ENCODE measurements around the gene SCO2. TPM values are rescaled to one million over a fixed set of nuclear protein-coding genes. Genes with fewer than 3 reads are reported as not detected.

SCO2 gene
- total and polyA plus RNA-seq, 10 of the 15 experiments (the other 5 are each of a cell fraction or from before 2014, with no cell fraction given): 0.18 to 16.0 (median 2.4) TPM; not detected in 1

- peaks cover 12 to 13% of the 10 kb centered on the region in 2 experiments; a peak in 3 of 4 replicates for H3K36me3 ChIP-seq (ENCODE audit: control insufficient read depth in 2 of 2, insufficient read depth in 2 of 2, low read length in 1 of 2)
- TF ChIP-seq ZNF24 (IDR thresholded peaks at IDR 0.05) (no peak), TAF1 (IDR thresholded peaks at IDR 0.05; ENCODE audit: borderline replicate concordance, low read depth, low read length) (no peak), ZNF592 (IDR thresholded peaks at IDR 0.05) (no peak), POLR2AphosphoS2 (IDR thresholded peaks at IDR 0.05; ENCODE audit: low read depth, low read length) (no peak), YY1 (IDR thresholded peaks at IDR 0.05; ENCODE audit: low read depth, low read length) (no peak), TARDBP (IDR thresholded peaks at IDR 0.05; ENCODE audit: borderline replicate concordance) (no peak), TCF12 (IDR thresholded peaks at IDR 0.05; ENCODE audit: low read depth, low read length) (no peak), ASH2L (IDR thresholded peaks at IDR 0.05; ENCODE audit: borderline replicate concordance, low read depth) (no peak), SIX5 (IDR thresholded peaks at IDR 0.05; ENCODE audit: low read depth, low read length, severe bottlenecking) (no peak), MTA2 (IDR thresholded peaks at IDR 0.05; ENCODE audit: low read depth) (no peak), ZZZ3 (IDR thresholded peaks at IDR 0.05; ENCODE audit: control insufficient read depth, insufficient read length, low read depth) (no peak), MEF2A (IDR thresholded peaks at IDR 0.05; ENCODE audit: insufficient read depth, low read depth, low read length) (no peak), STAT3 (IDR thresholded peaks at IDR 0.05; ENCODE audit: low read depth, low read length) (no peak), SREBF1 (IDR thresholded peaks at IDR 0.05; ENCODE audit: low read length) (no peak), RCOR1 (conservative IDR thresholded peaks at IDR 0.05; ENCODE audit: low read depth, low read length) (no peak), SKIL (IDR thresholded peaks at IDR 0.05; ENCODE audit: low read depth, poor library complexity, severe bottlenecking) (no peak), SUZ12 (IDR thresholded peaks at IDR 0.05; ENCODE audit: unreplicated experiment) (no peak), KDM1A (IDR thresholded peaks at IDR 0.05; ENCODE audit: borderline replicate concordance) (no peak), TCF3 (IDR thresholded peaks at IDR 0.05; ENCODE audit: borderline replicate concordance, insufficient read depth, low read depth, low read length) (no peak)
- H3K79me2 ChIP-seq (ENCODE audit: control insufficient read depth, insufficient read depth, low read length): no peaks in the 10 kb centered on the region; the same call in 1 of the 2 replicates
- no TSS peak for BruUV-seq (replicated peaks)
- WGBS (ENCODE audit: insufficient coverage, insufficient replicate concordance, low lambda C conversion rate, missing lambda C conversion rate): 93% methylated on average over 11 of the region's 11 CpGs
- intact Hi-C loops (cut with micrococcal nuclease; ENCODE audit: unreplicated experiment) (no loop called here), in situ Hi-C loops (cut with MboI) (no loop called here)
- no peak overlapping the region for H3K4me3 ChIP-seq
- no peak overlapping the region for H2AFZ ChIP-seq (ENCODE audit: control insufficient read depth, low read depth, low read length)
- no peaks in the 10 kb centered on the region for H4K20me1 ChIP-seq (ENCODE audit: control insufficient read depth, insufficient read depth)
- peaks cover 13% of the 10 kb centered on the region for H3K4me1 ChIP-seq (ENCODE audit: control insufficient read depth, insufficient read depth, low read length)
- no peak for ATAC-seq
- POLR2A ChIA-PET: no interaction called here
- no peaks in the 10 kb centered on the region for H3K27me3 ChIP-seq (replicated peaks in 1 of 2; ENCODE audit: control insufficient read depth in 2 of 2, insufficient read depth in 2 of 2, low read length in 1 of 2)
- no peak for DNase-seq (ENCODE audit: low read depth, low spot score)
- RAD21 ChIA-PET (ENCODE audit: unreplicated experiment): no interaction called here
- no peaks in the 10 kb centered on the region for H3K9me3 ChIP-seq (replicated peaks; ENCODE audit: control insufficient read depth, insufficient read depth, low read length)
- SMC1A ChIA-PET (ENCODE audit: uncharacterized antibody, unreplicated experiment): no interaction called here
- CTCF ChIA-PET: interaction anchor here (1.2 to 2.0 kb wide), 2 partner anchors 47 to 49 kb away, joined by 3 to 6 read pairs; no protein-coding TSS in a partner anchor
- H3K9ac ChIP-seq (ENCODE audit: control insufficient read depth, insufficient read depth, low read length): no peak overlapping the region
- FAIRE-seq: no peak
- no peak overlapping the region for H3K4me2 ChIP-seq (ENCODE audit: control insufficient read depth, insufficient read depth)
- H3K27ac ChIP-seq (ENCODE audit: control insufficient read depth, insufficient read depth): no peak overlapping the region
Measured at GRCh38 chr22:50574383-50574755, 49.0 kb upstream of the SCO2 start.

Measured in GM12878 (cell line).